Activated naive CD4-positive, alpha-beta T cell treated with anti-CD3 and anti-CD28 coated beads, Interleukin-2, amount 10 ng/mL, durations not matched to agents 7 days and 5 days (primary cell): Measurements from ENCODE around the gene CABP4.
A peak's percentile ranks its signal among the peaks of the same experiment; 100 is the strongest.

Experiments
- CTCF ChIA-PET: fragments of 350-600 bp; sonication (Branson Sonifier 250); formaldehyde crosslinking; loops from one replicate; lab custom pipeline; 2021; ENCODE audit warnings: antibody characterized with exemption; lab: Charles Lee
- DNase-seq: peaks from one replicate; pipeline ENCODE4 v3.0.0-alpha.2; 2020
- H3K27ac Mint-ChIP-seq: one replicate; pipeline ENCODE4 v1.8.0; 2021; ENCODE audit warnings: mild to moderate bottlenecking, moderate library complexity, mixed read lengths
- H3K27me3 Mint-ChIP-seq: one replicate; pipeline ENCODE4 v1.8.0; 2021; ENCODE audit warnings: mild to moderate bottlenecking, mixed read lengths
- H3K36me3 Mint-ChIP-seq: one replicate; pipeline ENCODE4 v1.8.0; 2021; ENCODE audit warnings: mixed read lengths
- H3K4me1 Mint-ChIP-seq: one replicate; pipeline ENCODE4 v1.8.0; 2021; ENCODE audit warnings: mixed read lengths
- H3K4me3 Mint-ChIP-seq: one replicate; pipeline ENCODE4 v1.8.0; 2021; ENCODE audit warnings: mild to moderate bottlenecking, moderate library complexity, mixed read lengths
- H3K9me3 Mint-ChIP-seq: one replicate; pipeline ENCODE4 v1.8.0; 2021; ENCODE audit warnings: mixed read lengths

CABP4 gene

DNA sequence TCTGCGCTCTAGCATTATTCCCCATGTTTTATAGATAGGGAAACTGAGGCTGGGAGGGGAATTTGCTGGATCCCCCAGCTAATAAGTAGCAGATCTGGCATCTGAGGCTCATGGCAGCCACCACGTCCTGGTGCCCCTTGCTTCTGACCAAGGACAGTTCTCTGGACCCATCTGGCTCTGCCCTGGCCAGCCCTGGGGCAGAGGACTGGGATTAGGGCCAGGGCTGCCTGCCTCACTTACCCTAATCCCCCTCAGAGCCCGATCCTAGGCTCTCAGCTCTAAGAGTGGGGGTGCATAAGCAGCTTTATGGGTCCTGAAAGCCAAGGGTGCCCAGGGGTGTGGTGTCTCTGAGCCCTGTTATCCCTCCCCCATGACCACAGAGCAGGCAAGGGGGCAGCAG is at the start of gene CABP4:
Gene CABP4, plus strand, starts transcription at position 301 of the 400 bp plus-strand sequence. Its CDS starts 70 bp downstream, at position 371.
- no peaks in the 10 kb centered on the region for H3K9me3 Mint-ChIP-seq
- peaks cover 3% of the 10 kb centered on the region for H3K4me1 Mint-ChIP-seq
- no peak for DNase-seq
- H3K27me3 Mint-ChIP-seq = peaks cover 62% of the 10 kb centered on the region
- H3K27ac Mint-ChIP-seq = no peak within 1 kb of the TSS
- CTCF ChIA-PET = no interaction called here
- H3K4me3 Mint-ChIP-seq = no peak within 1 kb of the TSS
- no peaks in the 10 kb centered on the region for H3K36me3 Mint-ChIP-seq

DNA sequence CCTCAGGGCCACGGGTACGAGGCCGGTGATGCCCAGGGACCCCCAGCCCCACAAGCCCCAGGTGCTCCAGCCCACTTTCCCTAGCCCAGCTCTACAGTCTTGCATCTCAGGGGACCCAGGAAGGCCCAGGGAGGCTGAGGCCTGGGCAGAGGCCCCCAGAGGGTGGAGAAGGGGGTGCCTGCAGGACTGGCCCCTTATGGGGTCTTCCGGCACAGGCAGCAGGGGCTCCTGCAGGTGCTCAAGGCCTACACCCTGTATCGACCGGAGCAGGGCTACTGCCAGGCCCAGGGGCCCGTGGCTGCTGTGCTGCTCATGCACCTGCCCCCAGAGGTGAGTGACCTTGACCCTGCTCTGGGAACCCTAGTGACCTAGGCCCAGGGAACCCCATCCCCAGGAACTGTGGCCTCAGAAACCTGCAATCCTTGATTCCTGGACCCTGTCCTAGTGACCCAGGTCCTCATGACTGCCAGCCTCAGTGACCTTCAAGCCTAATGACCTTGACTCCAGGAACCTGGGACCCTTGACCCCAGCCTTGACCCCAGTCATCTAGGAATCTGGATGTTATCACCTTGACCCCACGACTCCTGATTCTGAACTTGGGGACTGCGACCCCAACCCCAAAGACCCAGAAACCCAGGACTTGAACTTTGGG is 49.3 kb upstream of the CABP4 start:
- CTCF ChIA-PET = no interaction called here
- Mint-ChIP-seq H3K4me3 (peak overlapping the region; percentile 96), H3K36me3 (peaks cover 61% of the 10 kb centered on the region), H3K27ac (peak overlapping the region; percentile 98), H3K4me1 (peaks cover 74% of the 10 kb centered on the region), H3K9me3 (no peaks in the 10 kb centered on the region), H3K27me3 (no peaks in the 10 kb centered on the region)
- no peak for DNase-seq

DNA sequence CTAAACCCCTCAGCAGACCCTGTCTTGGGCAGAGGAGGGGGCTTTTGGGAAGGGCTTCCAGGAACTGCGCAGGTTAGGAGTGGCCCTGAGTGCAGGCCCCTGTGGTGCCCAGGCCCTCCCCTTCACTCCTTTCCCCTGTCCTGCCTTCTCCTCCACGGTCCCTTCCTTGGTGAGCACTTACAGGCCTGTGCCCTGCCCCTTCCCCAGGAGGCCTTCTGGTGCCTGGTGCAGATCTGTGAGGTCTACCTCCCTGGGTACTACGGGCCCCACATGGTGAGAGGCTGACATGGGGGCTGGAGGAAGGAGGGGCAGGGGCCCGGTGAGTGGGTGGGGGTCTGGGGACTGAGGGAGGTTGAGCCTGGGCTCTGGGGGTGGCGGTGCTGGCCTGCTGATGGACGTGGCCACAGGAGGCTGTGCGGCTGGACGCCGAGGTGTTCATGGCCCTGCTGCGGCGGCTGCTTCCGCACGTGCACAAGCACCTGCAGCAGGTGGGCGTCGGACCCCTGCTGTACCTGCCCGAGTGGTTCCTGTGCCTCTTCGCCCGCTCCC is 48.7 kb upstream of the CABP4 start:
- peak overlapping the region; percentile 94 for H3K27ac Mint-ChIP-seq
- no peak for DNase-seq
- H3K36me3 Mint-ChIP-seq = peaks cover 61% of the 10 kb centered on the region
- no peaks in the 10 kb centered on the region for H3K27me3 Mint-ChIP-seq
- no peaks in the 10 kb centered on the region for H3K9me3 Mint-ChIP-seq
- CTCF ChIA-PET = interaction anchor here (1.0 to 1.3 kb wide), 3 partner anchors 15 to 99 kb away, joined by 3 to 11 read pairs (median 3); partner anchors contain the start of genes PITPNM1, PTPRCAP and RAD9A
- H3K4me1 Mint-ChIP-seq = peaks cover 81% of the 10 kb centered on the region
- peak overlapping the region; percentile 96 for H3K4me3 Mint-ChIP-seq

DNA sequence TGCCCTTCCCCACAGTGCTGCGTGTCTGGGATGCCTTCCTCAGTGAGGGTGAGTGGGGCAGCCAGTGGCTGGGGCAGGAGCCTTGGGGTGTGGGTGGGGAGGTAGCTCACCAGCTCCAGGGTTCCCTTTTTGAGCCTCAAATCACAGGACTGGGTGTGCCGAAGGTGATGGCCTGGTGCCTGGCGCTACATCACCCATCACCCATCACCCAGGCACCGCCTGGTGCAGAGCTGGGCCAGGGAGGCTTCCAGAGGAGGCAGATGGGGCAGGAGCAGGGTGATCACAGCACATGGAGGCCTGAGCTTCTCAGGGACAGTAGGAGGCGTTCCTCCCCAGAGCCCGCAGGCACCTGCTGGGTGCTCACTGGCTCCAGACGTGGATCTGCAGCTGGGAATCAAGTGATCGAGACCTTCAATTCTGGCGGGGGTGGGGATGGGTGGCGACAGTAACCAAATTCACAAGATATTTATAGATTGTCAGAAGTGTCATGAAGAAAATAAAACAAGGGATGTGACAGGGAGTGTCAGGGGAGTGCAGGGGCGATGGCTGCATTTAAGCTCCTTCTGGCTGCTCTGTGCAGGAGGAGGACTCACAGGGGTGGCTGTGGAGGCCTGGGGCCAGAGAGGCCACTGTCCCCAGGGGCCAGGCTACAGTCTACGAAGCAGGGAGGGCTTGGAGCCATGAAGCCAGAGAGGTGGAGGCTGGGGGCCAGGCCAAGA is 48.0 kb upstream of the CABP4 start:
- H3K4me1 Mint-ChIP-seq = peaks cover 84% of the 10 kb centered on the region
- H3K27ac Mint-ChIP-seq = peak overlapping the region; percentile 94
- H3K4me3 Mint-ChIP-seq = peak overlapping the region; percentile 96
- H3K36me3 Mint-ChIP-seq = peaks cover 61% of the 10 kb centered on the region
- no peaks in the 10 kb centered on the region for H3K27me3 Mint-ChIP-seq
- CTCF ChIA-PET = interaction anchor here (0.7 to 1.3 kb wide), 6 partner anchors 16 to 98 kb away, joined by 3 to 11 read pairs (median 3); partner anchors contain the start of genes PITPNM1, PTPRCAP and RAD9A
- H3K9me3 Mint-ChIP-seq = no peaks in the 10 kb centered on the region
- no peak for DNase-seq

DNA sequence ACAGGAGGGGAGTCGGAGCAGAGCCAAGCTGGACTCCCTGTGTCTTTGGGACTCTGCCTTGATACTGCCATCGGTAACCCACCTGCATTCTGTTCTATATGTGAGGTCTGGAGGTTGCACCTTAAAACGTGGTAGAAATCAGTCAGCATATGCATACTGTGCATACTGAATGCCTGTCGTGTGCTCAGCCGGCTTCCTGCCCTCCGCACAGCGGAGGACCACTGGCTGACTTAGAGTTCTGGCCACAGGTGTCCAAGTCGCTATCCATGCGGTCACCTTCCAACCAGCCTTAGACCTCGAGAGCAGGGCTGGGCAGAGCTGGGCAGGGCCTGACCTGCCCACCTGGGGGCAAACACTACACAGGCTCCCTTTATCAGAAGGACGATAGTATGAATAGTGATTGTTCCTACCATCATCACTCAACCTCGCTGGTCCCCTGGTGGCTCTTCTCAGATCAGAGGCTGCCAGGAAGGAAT is 47.4 kb upstream of the CABP4 start:
- H3K36me3 Mint-ChIP-seq = peaks cover 61% of the 10 kb centered on the region
- peak overlapping the region; percentile 96 for H3K4me3 Mint-ChIP-seq
- peaks cover 85% of the 10 kb centered on the region for H3K4me1 Mint-ChIP-seq
- H3K27me3 Mint-ChIP-seq = no peaks in the 10 kb centered on the region
- no peaks in the 10 kb centered on the region for H3K9me3 Mint-ChIP-seq
- DNase-seq = no peak
- peak overlapping the region; percentile 94 for H3K27ac Mint-ChIP-seq
- CTCF ChIA-PET = interaction anchor here (0.7 to 1.9 kb wide), 6 partner anchors 16 to 51 kb away, joined by 3 to 11 read pairs (median 3); partner anchors contain the start of genes PTPRCAP and RAD9A

DNA sequence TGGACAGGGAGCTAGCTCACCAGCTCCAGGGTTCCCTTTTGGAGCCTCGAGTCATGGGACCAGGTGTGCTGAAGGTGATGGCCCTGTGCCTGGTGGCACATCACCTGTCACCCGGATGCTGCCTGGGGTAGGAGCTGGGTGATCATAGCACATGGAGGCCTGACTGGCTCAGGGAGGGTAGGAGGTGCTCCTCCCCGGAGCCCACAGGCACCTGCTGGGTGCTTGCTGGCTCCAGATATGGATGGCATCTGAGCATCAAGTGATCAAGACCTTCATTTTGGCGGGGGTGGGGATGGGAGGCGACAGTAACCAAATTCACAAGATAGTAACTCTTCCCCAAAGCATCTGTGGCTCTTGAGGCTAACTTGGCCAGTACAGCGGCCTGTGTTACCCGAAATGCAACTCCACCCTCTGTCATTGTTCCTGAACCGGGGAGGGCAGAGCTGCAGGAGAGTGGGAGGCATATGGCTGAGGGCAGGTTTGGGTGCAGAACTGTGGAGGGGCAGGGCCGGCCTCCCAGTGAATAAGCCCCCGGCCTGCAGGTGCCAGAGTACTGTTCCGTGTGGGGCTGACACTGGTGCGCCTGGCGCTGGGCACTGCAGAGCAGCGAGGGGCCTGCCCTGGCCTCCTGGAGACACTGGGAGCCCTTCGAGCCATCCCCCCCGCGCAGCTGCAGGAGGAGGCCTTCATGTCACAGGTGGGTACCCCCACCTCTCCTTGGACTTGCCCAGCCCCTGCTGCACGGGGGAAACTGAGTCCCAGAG is 46.5 kb upstream of the CABP4 start:
- DNase-seq = peak; percentile 48
- Mint-ChIP-seq H3K27ac (peak overlapping the region; percentile 94), H3K4me3 (peak overlapping the region; percentile 96), H3K27me3 (peaks cover 7% of the 10 kb centered on the region), H3K9me3 (no peaks in the 10 kb centered on the region), H3K4me1 (peaks cover 85% of the 10 kb centered on the region), H3K36me3 (peaks cover 64% of the 10 kb centered on the region)
- CTCF ChIA-PET = interaction anchor here (0.7 to 1.9 kb wide), 3 partner anchors 8 to 30 kb away, joined by 3 to 8 read pairs (median 3); no protein-coding TSS in a partner anchor

DNA sequence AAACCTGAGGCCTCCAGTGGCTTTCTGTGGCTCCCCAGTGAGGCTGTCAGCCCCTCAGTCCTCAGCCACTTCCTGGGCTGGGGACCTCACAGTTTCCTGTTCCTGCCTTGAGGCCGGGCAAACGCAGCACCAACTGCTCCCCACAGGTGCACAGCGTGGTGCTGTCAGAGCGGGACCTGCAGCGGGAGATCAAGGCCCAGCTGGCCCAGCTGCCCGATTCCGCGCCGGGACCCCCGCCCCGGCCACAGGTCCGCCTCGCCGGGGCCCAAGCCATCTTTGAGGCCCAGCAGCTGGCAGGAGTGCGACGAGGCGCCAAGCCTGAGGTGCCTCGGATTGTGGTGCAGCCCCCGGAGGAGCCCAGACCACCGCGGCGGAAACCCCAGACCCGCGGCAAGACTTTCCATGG is 45.9 kb upstream of the CABP4 start:
- H3K27ac Mint-ChIP-seq = peak overlapping the region; percentile 95
- peaks cover 12% of the 10 kb centered on the region for H3K27me3 Mint-ChIP-seq
- CTCF ChIA-PET = interaction anchor here (1.2 to 1.9 kb wide), 2 partner anchors 8 to 29 kb away, joined by 3 to 8 read pairs; no protein-coding TSS in a partner anchor
- H3K4me3 Mint-ChIP-seq = peak overlapping the region; percentile 96
- peaks cover 88% of the 10 kb centered on the region for H3K4me1 Mint-ChIP-seq
- no peaks in the 10 kb centered on the region for H3K9me3 Mint-ChIP-seq
- H3K36me3 Mint-ChIP-seq = peaks cover 63% of the 10 kb centered on the region
- DNase-seq = peak; percentile 91

DNA sequence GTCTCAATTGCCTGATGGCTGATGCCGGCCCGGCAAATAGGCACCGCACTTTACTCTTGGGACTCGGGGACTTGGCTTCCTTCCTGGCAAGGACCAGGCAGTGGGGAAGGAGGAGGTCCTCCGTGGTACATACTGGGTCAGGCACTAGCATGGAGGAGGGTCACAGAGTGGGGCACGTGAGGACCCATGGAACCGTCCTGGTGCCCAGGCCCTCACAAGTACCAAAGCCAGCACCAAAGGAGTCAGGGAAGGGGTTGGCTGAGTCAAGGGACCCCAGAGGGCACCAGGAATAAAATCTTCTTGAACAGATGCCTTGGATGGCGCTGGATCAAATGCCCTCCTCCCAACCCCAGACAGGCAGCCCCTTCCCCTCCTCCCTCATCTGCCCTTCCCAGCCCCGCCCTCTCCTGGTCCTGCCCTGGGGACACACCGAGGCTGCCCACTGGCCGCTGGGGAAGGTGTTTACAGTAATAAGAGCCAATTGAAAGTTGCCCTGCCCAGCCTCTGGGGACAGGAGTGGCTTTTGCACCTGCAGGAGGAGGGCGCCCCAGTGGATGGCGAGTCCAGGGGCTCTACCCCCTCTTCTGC is 45.3 kb upstream of the CABP4 start:
- H3K4me1 Mint-ChIP-seq = peaks cover 85% of the 10 kb centered on the region
- no peaks in the 10 kb centered on the region for H3K9me3 Mint-ChIP-seq
- peak overlapping the region; percentile 95 for H3K27ac Mint-ChIP-seq
- peaks cover 18% of the 10 kb centered on the region for H3K27me3 Mint-ChIP-seq
- H3K36me3 Mint-ChIP-seq = peaks cover 58% of the 10 kb centered on the region
- peak overlapping the region; percentile 83 for H3K4me3 Mint-ChIP-seq
- CTCF ChIA-PET = interaction anchor here (1.2 to 1.9 kb wide), 2 partner anchors 9 to 29 kb away, joined by 3 to 8 read pairs; no protein-coding TSS in a partner anchor
- DNase-seq = no peak

DNA sequence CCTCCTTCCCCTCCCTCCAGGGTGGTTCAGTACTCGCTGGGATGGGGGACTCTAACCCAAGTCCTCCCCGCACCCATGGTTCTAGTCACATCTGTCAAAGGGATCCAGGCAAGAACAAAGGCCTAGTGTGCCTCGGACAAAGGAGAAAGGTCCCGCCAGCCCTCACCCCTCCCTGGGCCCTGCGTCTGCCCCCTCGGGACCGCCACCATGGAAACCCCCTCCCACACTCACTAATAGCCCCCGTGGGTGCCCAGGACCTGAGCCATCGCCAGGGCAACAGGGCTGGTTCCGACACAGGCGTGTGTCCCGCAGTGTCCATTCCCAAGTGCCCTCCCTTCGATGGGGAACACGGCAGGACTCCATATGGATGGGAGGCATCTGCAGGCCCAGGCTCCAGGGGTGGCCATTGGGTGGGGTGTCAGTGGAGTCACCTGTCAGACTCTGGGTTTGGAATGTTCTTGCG is 44.8 kb upstream of the CABP4 start:
- Mint-ChIP-seq H3K4me3 (peak overlapping the region; percentile 83), H3K4me1 (peaks cover 86% of the 10 kb centered on the region), H3K27ac (peak overlapping the region; percentile 95), H3K36me3 (peaks cover 53% of the 10 kb centered on the region), H3K27me3 (peaks cover 22% of the 10 kb centered on the region), H3K9me3 (no peaks in the 10 kb centered on the region)
- DNase-seq = no peak
- CTCF ChIA-PET = no interaction called here

DNA sequence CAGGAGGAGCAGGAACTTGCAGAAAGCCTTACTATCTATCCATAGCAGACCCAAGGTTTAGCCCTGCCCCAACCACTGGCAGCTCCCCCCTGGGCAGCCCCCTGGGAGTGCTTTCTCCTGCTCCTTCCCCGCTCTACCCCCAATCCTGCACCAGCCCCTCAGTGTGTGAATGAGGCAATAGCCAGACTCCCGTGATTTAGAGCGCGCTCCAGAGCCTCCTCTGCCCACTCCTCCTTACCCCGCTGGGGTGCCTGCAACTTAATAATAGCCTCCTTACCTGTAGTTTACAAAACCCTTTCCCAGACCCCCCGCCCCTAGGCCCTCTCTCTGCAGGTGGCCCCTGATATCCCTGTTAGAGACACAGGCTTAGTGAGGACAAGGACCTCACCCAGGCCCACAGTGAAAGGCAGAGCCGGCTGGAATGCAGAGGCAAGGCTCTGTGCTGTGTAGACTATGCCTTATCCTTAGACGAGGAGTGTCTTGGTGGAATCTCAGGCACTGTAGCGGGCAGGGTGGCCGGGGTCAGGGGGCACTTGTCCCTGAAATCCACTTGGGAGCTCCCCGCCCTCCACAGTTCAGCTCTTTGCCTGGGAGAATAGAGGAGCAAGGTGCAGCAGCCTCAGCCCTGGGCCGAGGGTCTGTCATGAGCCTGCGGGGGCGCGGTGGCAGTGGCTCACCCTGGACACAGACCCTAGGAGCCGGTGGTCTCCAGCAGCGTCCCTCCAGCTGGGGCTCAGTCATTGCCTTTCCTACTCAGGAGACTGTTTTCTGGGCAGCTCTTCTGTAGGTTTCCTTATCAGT is 44.0 kb upstream of the CABP4 start:
- DNase-seq = no peak
- peak overlapping the region; percentile 83 for H3K4me3 Mint-ChIP-seq
- H3K4me1 Mint-ChIP-seq = peaks cover 83% of the 10 kb centered on the region
- H3K27me3 Mint-ChIP-seq = peaks cover 26% of the 10 kb centered on the region
- peak overlapping the region; percentile 75 for H3K27ac Mint-ChIP-seq
- peaks cover 46% of the 10 kb centered on the region for H3K36me3 Mint-ChIP-seq
- no peaks in the 10 kb centered on the region for H3K9me3 Mint-ChIP-seq
- CTCF ChIA-PET = interaction anchor here (0.9 kb wide), 1 partner anchor 10 kb away, joined by 4 read pairs; the partner anchor contains the start of gene PPP1CA

DNA sequence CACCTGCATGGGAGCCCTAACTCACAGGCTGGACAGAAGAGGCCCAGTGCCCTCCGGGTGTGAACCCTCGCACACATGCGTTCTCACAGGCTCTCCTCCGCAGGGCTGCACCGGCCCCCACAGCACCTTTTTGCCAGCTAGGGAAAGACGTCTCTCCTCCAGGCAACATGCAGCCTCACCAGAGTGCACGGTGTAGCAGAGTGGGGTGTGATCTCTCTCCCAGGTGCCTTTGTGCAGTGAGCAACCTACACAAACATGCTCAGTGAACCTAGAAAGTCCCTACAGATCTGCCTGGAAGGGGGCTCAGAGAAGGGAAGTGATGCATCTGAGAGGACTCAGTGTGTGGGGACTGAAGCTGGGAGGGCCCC is 43.4 kb upstream of the CABP4 start:
- CTCF ChIA-PET = interaction anchor here (0.9 to 1.0 kb wide), 2 partner anchors 10 to 26 kb away, joined by 3 to 4 read pairs; partner anchors contain the start of gene PPP1CA
- DNase-seq = no peak
- no peak overlapping the region for H3K4me3 Mint-ChIP-seq
- H3K27ac Mint-ChIP-seq = peak overlapping the region; percentile 75
- H3K36me3 Mint-ChIP-seq = peaks cover 40% of the 10 kb centered on the region
- H3K27me3 Mint-ChIP-seq = peaks cover 31% of the 10 kb centered on the region
- H3K4me1 Mint-ChIP-seq = peaks cover 84% of the 10 kb centered on the region
- no peaks in the 10 kb centered on the region for H3K9me3 Mint-ChIP-seq

DNA sequence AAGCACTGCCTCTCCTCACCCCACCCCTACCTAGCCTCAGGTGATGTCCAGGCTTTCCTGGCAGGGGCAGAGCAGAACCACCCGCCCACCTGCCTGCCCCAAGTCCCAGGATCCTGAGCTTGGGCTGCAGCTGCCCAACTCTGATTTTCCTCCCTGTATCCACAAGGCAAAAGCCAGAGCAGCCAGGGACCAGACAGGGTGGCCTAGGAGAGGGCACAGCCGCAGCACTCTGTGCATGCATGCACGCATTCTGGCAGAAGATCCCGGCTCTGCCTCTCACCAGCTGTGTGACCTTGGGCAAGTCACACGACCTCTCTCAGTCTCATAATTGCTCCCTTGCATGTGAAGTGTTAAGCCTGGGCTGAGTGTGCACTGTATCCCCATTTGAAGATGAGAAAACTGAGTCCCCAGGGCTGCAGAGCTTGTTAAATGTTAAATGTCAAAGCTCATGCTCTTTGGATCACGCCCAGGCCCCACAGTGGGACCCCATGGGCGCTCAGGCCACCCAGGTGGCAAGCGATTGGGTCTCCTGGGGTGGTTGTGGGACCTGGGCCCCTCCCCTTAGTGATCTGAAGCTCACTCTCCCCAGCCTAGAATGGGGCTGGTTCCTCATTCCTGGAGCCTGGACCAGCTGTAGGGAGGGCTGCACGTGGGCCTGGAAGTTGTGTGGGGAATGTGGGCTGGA is 42.5 kb upstream of the CABP4 start:
- Mint-ChIP-seq H3K27ac (no peak overlapping the region), H3K4me1 (peaks cover 82% of the 10 kb centered on the region), H3K4me3 (no peak overlapping the region), H3K27me3 (peaks cover 31% of the 10 kb centered on the region), H3K36me3 (peaks cover 32% of the 10 kb centered on the region), H3K9me3 (no peaks in the 10 kb centered on the region)
- CTCF ChIA-PET = interaction anchor here (1.0 to 1.8 kb wide), 3 partner anchors 8 to 30 kb away, joined by 3 to 5 read pairs (median 3); partner anchors contain the start of gene TBC1D10C
- no peak for DNase-seq
